Peyer's patch (tissue), 4 donors: ENCODE data around the gene ITGAD.

Source experiments
- CTCF ChIP-seq, 6 experiments: fragments of 450-650 bp in 4 of 6; fragments of 200-600 bp in 2 of 6; sonication (generic) in 1 of 6; IDR thresholded peaks; one replicate each; pipeline ENCODE4 v1.5.1; 2017 to 2019; ENCODE audit warnings: antibody characterized with exemption in 6 of 6, mild to moderate bottlenecking in 3 of 6, moderate library complexity in 1 of 6
- POLR2A ChIP-seq, 2 donors: fragments of 450-650 bp; IDR thresholded peaks; one replicate each; pipeline ENCODE4 v1.5.1; 2017; ENCODE audit warnings: antibody characterized with exemption in 2 of 2, mild to moderate bottlenecking in 2 of 2, moderate library complexity in 2 of 2

DNA sequence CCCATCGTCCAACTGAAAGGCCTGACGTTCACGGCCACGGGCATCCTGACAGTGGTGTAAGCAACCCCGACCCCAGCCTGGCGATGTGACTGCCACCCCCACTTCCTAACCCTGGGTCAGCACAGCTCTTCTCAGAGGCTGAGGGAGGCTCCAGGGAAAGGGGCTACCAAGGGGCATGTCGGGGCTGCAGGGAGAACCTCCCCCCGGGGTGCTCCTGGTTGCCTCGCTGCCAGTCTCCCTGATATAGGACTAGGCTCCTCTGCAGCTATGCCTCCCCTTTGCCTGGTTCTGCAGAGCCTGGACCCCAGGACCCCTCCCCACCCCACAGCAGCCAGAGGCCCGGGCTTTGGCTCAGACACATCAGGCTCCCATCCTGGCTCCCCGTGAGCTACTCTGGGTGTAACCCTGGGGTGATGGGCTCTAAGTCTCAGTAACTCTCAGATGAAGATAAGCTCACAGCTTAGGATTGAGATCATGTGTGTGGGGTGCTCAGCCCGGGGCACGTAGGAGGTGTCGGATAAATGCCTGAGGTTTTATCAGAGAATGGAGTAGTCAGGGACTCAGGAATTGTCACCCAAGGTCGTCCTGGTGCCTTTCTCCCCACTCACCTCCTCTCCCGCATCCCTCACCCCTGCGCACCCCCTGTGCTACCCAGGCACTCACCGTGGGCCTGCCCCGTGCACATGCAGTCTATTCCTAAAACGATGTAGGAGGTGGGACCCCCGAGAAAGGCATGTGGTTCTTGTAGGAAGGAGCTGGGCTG, 10.6 kb downstream of the ITGAD start:
- TF ChIP-seq CTCF (IDR thresholded peaks at IDR 0.05) (no peak), POLR2A (IDR thresholded peaks at IDR 0.05) (no peak)
